ENCODE measurements around the gene CDYL. TPM values are rescaled to one million over a fixed set of nuclear protein-coding genes. Genes with fewer than 3 reads are reported as not detected.

The CDYL gene
- total RNA-seq, 1 experiment from 2014 or later: 60.8 TPM

GRCh38 chr6:4888841-4889240 lies 112.6 kb downstream of the CDYL start:
- BruUV-seq (replicated peaks): no TSS peak
- no peak overlapping the region for H3K27ac ChIP-seq
- no peak overlapping the region for H3K4me2 ChIP-seq
- CTCF ChIA-PET: no interaction called here
- H3K9me2 ChIP-seq (ENCODE audit: insufficient read depth): no peaks in the 10 kb centered on the region
- no peaks in the 10 kb centered on the region for H3K9me3 ChIP-seq (ENCODE audit: insufficient read depth, low read depth)
- H3K36me3 ChIP-seq (ENCODE audit: low read depth): no peaks in the 10 kb centered on the region
- no peak for DNase-seq
- TF ChIP-seq EZH2 (IDR thresholded peaks at IDR 0.05; ENCODE audit: low read depth) (no peak), CTCF (conservative IDR thresholded peaks at IDR 0.05) (no peak)
- H3K79me2 ChIP-seq (ENCODE audit: low read depth): peaks cover 37% of the 10 kb centered on the region
- H2AFZ ChIP-seq: no peak overlapping the region
- H3K4me1 ChIP-seq (replicated peaks; ENCODE audit: insufficient read depth): no peaks in the 10 kb centered on the region
- POLR2A ChIA-PET (ENCODE audit: unreplicated experiment): no interaction called here
- H3K4me3 ChIP-seq: no peak overlapping the region
- intact Hi-C loops (cut with micrococcal nuclease; ENCODE audit: unreplicated experiment): no loop called here
- H3F3A ChIP-seq (ENCODE audit: insufficient read depth, low read depth): no peaks in the 10 kb centered on the region
- no peaks in the 10 kb centered on the region; the same call in 1 of the 2 replicates for H4K20me1 ChIP-seq (ENCODE audit: insufficient read depth)
- H3K27me3 ChIP-seq (ENCODE audit: insufficient read depth, low read depth): no peaks in the 10 kb centered on the region

DNA sequence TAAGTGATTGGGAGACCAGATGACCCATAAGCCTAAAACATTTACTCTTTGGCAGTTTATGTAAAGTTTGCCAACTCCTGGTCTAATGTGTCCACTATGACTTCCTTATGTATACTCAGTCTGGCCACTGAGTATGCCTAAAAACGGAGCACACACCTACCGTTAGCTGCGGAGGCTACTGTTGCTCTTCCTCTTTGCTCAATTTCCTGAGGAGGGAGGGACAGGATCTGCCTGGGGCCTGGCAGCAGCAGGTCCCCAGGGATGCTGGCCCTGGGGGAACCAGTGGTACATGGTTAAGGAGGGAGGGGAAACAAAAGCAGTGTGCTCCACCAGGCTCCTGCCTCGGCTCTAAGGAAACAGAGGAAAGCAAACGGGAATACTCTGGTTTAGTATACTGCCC lies 113.5 kb downstream of the CDYL start:
- BruUV-seq (replicated peaks): no TSS peak
- H3K9me3 ChIP-seq (ENCODE audit: insufficient read depth, low read depth): no peaks in the 10 kb centered on the region
- CTCF ChIA-PET: no interaction called here
- no peaks in the 10 kb centered on the region for H3F3A ChIP-seq (ENCODE audit: insufficient read depth, low read depth)
- no peak for TF ChIP-seq CTCF (conservative IDR thresholded peaks at IDR 0.05)
- no peak for TF ChIP-seq EZH2 (IDR thresholded peaks at IDR 0.05; ENCODE audit: low read depth)
- no peaks in the 10 kb centered on the region for H3K4me1 ChIP-seq (replicated peaks; ENCODE audit: insufficient read depth)
- no peak overlapping the region for H3K4me2 ChIP-seq
- peaks cover 37% of the 10 kb centered on the region for H3K79me2 ChIP-seq (ENCODE audit: low read depth)
- H3K36me3 ChIP-seq (ENCODE audit: low read depth): no peaks in the 10 kb centered on the region
- intact Hi-C loops (cut with micrococcal nuclease; ENCODE audit: unreplicated experiment): no loop called here
- DNase-seq: no peak
- H3K27me3 ChIP-seq (ENCODE audit: insufficient read depth, low read depth): no peaks in the 10 kb centered on the region
- no peak overlapping the region for H3K27ac ChIP-seq
- POLR2A ChIA-PET (ENCODE audit: unreplicated experiment): interaction anchor here (0.6 kb wide), 1 partner anchor 116 kb away, joined by 4 read pairs; no protein-coding TSS in a partner anchor
- no peaks in the 10 kb centered on the region; the same call in 1 of the 2 replicates for H4K20me1 ChIP-seq (ENCODE audit: insufficient read depth)
- no peak overlapping the region for H2AFZ ChIP-seq
- no peaks in the 10 kb centered on the region for H3K9me2 ChIP-seq (ENCODE audit: insufficient read depth)
- no peak overlapping the region for H3K4me3 ChIP-seq

DNA sequence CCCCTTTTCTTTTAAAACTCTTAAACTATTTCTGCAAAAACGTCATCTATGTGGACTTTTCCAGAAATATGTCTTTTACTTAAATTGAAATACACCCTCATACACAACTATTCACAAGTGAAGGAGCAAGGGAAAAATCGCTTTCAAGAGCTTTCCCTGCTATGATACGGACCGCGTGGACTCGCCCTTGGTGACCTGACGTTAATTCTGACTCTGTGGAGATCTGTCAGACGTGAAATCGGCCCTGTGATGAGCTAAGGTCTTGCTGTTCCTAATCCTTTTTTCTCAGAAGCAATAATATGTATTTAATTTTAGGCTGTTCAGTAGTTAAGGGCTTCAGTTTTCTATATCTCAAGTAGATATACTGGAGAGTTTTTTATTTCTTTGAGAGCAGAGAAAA lies 114.0 kb downstream of the CDYL start:
- no peaks in the 10 kb centered on the region for H3K36me3 ChIP-seq (ENCODE audit: low read depth)
- peaks cover 37% of the 10 kb centered on the region for H3K79me2 ChIP-seq (ENCODE audit: low read depth)
- H2AFZ ChIP-seq: no peak overlapping the region

DNA sequence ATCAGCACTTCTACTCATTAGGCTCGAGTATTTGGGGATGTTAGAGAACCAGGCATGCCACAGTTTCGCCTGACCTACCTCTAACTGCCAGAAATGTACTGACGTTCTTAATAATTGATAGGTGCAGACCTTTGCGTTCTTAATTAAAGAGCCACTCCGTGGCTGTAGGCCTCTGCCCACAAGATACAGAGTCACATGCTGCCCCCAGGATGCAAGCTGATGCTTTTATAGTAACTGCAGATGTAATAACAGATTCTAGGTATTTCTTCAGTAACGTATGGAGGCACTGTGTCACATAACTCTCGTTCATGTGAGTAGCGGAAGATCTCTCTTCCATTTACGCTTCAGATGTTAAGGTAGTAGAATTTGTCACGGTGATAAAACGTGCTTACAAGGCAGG lies 114.4 kb downstream of the CDYL start:
- Histone ChIP-seq H2AFZ (no peak overlapping the region), H3K4me2 (no peak overlapping the region), H3K79me2 (ENCODE audit: low read depth) (peaks cover 36% of the 10 kb centered on the region), H3K4me3 (no peak overlapping the region), H4K20me1 (ENCODE audit: insufficient read depth) (no peaks in the 10 kb centered on the region; the same call in 1 of the 2 replicates), H3K27me3 (ENCODE audit: insufficient read depth, low read depth) (no peaks in the 10 kb centered on the region), H3K27ac (no peak overlapping the region), H3K36me3 (ENCODE audit: low read depth) (no peaks in the 10 kb centered on the region), H3K9me3 (ENCODE audit: insufficient read depth, low read depth) (no peaks in the 10 kb centered on the region), H3K9me2 (ENCODE audit: insufficient read depth) (no peaks in the 10 kb centered on the region), H3K4me1 (replicated peaks; ENCODE audit: insufficient read depth) (no peaks in the 10 kb centered on the region), H3F3A (ENCODE audit: insufficient read depth, low read depth) (no peaks in the 10 kb centered on the region)
- no TSS peak for BruUV-seq (replicated peaks)
- no peak for TF ChIP-seq CTCF (conservative IDR thresholded peaks at IDR 0.05)
- TF ChIP-seq EZH2 (IDR thresholded peaks at IDR 0.05; ENCODE audit: low read depth): no peak
- POLR2A ChIA-PET (ENCODE audit: unreplicated experiment): interaction anchor here (0.6 kb wide), 1 partner anchor 115 kb away, joined by 4 read pairs; no protein-coding TSS in a partner anchor
- CTCF ChIA-PET: no interaction called here
- no peak for DNase-seq
- intact Hi-C loops (cut with micrococcal nuclease; ENCODE audit: unreplicated experiment): no loop called here

More for the DNA sequence above, 114.0 kb downstream of the CDYL start:
- no peak for TF ChIP-seq EZH2 (IDR thresholded peaks at IDR 0.05; ENCODE audit: low read depth)
- intact Hi-C loops (cut with micrococcal nuclease; ENCODE audit: unreplicated experiment): no loop called here
- Histone ChIP-seq H3F3A (ENCODE audit: insufficient read depth, low read depth) (no peaks in the 10 kb centered on the region), H4K20me1 (ENCODE audit: insufficient read depth) (no peaks in the 10 kb centered on the region; the same call in 1 of the 2 replicates), H3K9me2 (ENCODE audit: insufficient read depth) (no peaks in the 10 kb centered on the region), H3K4me3 (no peak overlapping the region), H3K9me3 (ENCODE audit: insufficient read depth, low read depth) (no peaks in the 10 kb centered on the region), H3K4me2 (no peak overlapping the region), H3K27ac (no peak overlapping the region), H3K4me1 (replicated peaks; ENCODE audit: insufficient read depth) (no peaks in the 10 kb centered on the region), H3K27me3 (ENCODE audit: insufficient read depth, low read depth) (no peaks in the 10 kb centered on the region)
- no TSS peak for BruUV-seq (replicated peaks)
- POLR2A ChIA-PET (ENCODE audit: unreplicated experiment): interaction anchor here (0.6 kb wide), 1 partner anchor 116 kb away, joined by 4 read pairs; no protein-coding TSS in a partner anchor
- CTCF ChIA-PET: no interaction called here
- no peak for DNase-seq

All from PC-9 (cell line).